ENCODE results near the gene ITIH2.

GRCh38 chr10:7696545-7696944 lies 6.6 kb upstream of the ITIH2 start:
- TF ChIP-seq CTCF (IDR thresholded peaks at IDR 0.05), result no peak
- no peak for TF ChIP-seq POLR2A (IDR thresholded peaks at IDR 0.05)

Data from testis (tissue), 2 donors.